GM18873 (cell line): ENCODE data around the gene HES7.
"Not testable (repeated sequence)": the region's sequence is repeated elsewhere in the genome, so short reads cannot be mapped to it uniquely, and the experiment has no call there.

Experiments used
- ATAC-seq: cut with Tn5 transposase; IDR thresholded peaks from one replicate; pipeline ENCODE4 v1.9.1; 2021; ENCODE audit warnings: mild to moderate bottlenecking, moderate library complexity, moderate number of reproducible peaks; ENCODE audit not compliant: unreplicated experiment, low FRiP score

HES7 gene

GRCh38 chr17:8124350-8125153 lies 646 bp upstream of the HES7 start:
- ATAC-seq = no peak

GRCh38 chr17:8122924-8123694 lies 797 bp downstream of the HES7 start:
- ATAC-seq = no peak

GRCh38 chr17:8122422-8122923 lies 1.4 kb downstream of the HES7 start:
- no peak for ATAC-seq

GRCh38 chr17:8121681-8122421 lies 2.1 kb downstream of the HES7 start:
- no peak for ATAC-seq

- no peak for ATAC-seq
Measured at GRCh38 chr17:8121407-8121680, 2.6 kb downstream of the HES7 start.

- no peak for ATAC-seq
Measured at GRCh38 chr17:8120520-8121406, 3.1 kb downstream of the HES7 start.

- ATAC-seq = no peak
Measured at GRCh38 chr17:8119581-8120519, 4.1 kb downstream of the HES7 start.

- ATAC-seq = no peak
Measured at GRCh38 chr17:8118769-8119580, 4.9 kb downstream of the HES7 start.

- no peak for ATAC-seq
Measured at GRCh38 chr17:8117980-8118768, 5.7 kb downstream of the HES7 start, which contains the start of gene ALOXE3. Gene ALOXE3, minus strand, starts transcription at chr17:8118514. Its CDS starts 524 bp downstream, at chr17:8117990.

- no peak for ATAC-seq
Measured at GRCh38 chr17:8117367-8117979, 6.4 kb downstream of the HES7 start.

GRCh38 chr17:8116776-8117175 lies 7.1 kb downstream of the HES7 start:
- ATAC-seq = no peak

- ATAC-seq = no peak
Measured at GRCh38 chr17:8110907-8111306, 13.0 kb downstream of the HES7 start.

GRCh38 chr17:8110456-8110804 lies 13.5 kb downstream of the HES7 start:
- ATAC-seq = no peak

- no peak for ATAC-seq
Measured at GRCh38 chr17:8109661-8110455, 14.0 kb downstream of the HES7 start.

- no peak for ATAC-seq
Measured at GRCh38 chr17:8108972-8109660, 14.8 kb downstream of the HES7 start.

GRCh38 chr17:8106980-8107379 lies 16.9 kb downstream of the HES7 start:
- not testable (repeated sequence) for ATAC-seq
